H1 (cell line): ENCODE measurements around the gene LRTM2. TPM values are rescaled to one million over a fixed set of nuclear protein-coding genes. Genes with fewer than 3 reads are reported as not detected.

Experiments
- CEBPB ChIP-seq: IDR thresholded peaks from 2 replicates; pipeline ENCODE4 v1.6.1; 2012; ENCODE audit warnings: low read depth, low read length
- CTCF ChIP-seq, 3 experiments: IDR thresholded peaks; 1 replicate in 2 of 3; 2 replicates in 1 of 3; pipeline versions ENCODE4 v1.5.1 to v1.6.1; 2011; ENCODE audit warnings: low read length in 3 of 3, mild to moderate bottlenecking in 3 of 3, inconsistent platforms in 2 of 3, low read depth in 1 of 3, moderate library complexity in 1 of 3; ENCODE audit not compliant: insufficient read depth in 1 of 3; ENCODE audit errors: control extremely low read depth in 1 of 3
- EGR1 ChIP-seq: IDR thresholded peaks from 2 replicates; pipeline ENCODE4 v1.6.1; 2011; ENCODE audit warnings: low read depth, low read length, borderline replicate concordance
- TCF12 ChIP-seq: IDR thresholded peaks from 2 replicates; pipeline ENCODE4 v1.6.1; 2011; ENCODE audit warnings: low read depth, mild to moderate bottlenecking, low read length
- polyA plus RNA-seq, 7 experiments: library from polyadenylated mRNA; depleted of rRNA in 3 of 7; stranded (reverse) in 5 of 7; unstranded in 2 of 7; fragments of >200 nt in 5 of 7; fragments of 200-250 nt in 2 of 7; gene quantifications; 1 replicate in 5 of 7; 2 replicates in 1 of 7; 4 replicates in 1 of 7; pipeline versions ENCODE4 v1.2.1 to v1.2.3, GENCODE V29; 2011 to 2013; ENCODE audit warnings: missing spikeins in 2 of 7, mixed read lengths in 2 of 7
- total RNA-seq: library from RNA; stranded (reverse); fragmentation: NEBNext Ultra II Directional; extraction: Animal tissue kit (Norgen Biotek cat#: 25700); gene quantifications from 2 replicates; pipeline ENCODE4 v1.2.1, GENCODE V29; 2021
- TF ChIP-seq, protein P1 (sequence below): IDR thresholded peaks from 2 replicates; pipeline ENCODE4 v1.6.1; 2012; ENCODE audit warnings: inconsistent platforms

Gene LRTM2
- total and polyA plus RNA-seq, 2 of the 8 experiments (the other 6 are each of a cell fraction or from before 2014, with no cell fraction given) = 0.06 TPM; not detected in 1

GRCh38 chr12:1794440-1795090 is 25.8 kb upstream of the LRTM2 start (continued):
- TF ChIP-seq CEBPB (no peak), CTCF (IDR thresholded peaks at IDR 0.05; ENCODE audit: control extremely low read depth in 1 of 3, insufficient read depth in 1 of 3, low read depth in 1 of 3, low read length in 3 of 3) (no peak), EGR1 (no peak), TCF12 (no peak)
- TF ChIP-seq, protein P1, sequence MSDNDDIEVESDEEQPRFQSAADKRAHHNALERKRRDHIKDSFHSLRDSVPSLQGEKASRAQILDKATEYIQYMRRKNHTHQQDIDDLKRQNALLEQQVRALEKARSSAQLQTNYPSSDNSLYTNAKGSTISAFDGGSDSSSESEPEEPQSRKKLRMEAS = no peak
